ENCODE data around the gene ANK3.

The ANK3 gene

GRCh38 chr10:59991661-59992060 lies 398.0 kb downstream of the ANK3 start:
- H3K27ac ChIP-seq (ENCODE audit: extremely low read depth, low read depth, low read length), result no peak overlapping the region
- H3K4me3 ChIP-seq (ENCODE audit: low read depth, low read length), result peak overlapping the region; percentile 3; the same call in 1 of the 2 replicates
- H3K4me1 ChIP-seq (ENCODE audit: control insufficient read depth, insufficient read depth, low read length), result no peaks in the 10 kb centered on the region; the same call in 1 of the 2 replicates
- no peaks in the 10 kb centered on the region for H3K9me3 ChIP-seq (ENCODE audit: control insufficient read depth, insufficient read depth, low read depth, low read length)
- H3K36me3 ChIP-seq (ENCODE audit: control insufficient read depth in 2 of 2, insufficient read depth in 1 of 2, low read length in 2 of 2), result no peaks in the 10 kb centered on the region
- TF ChIP-seq PRDM10 (tag by site-specific recombination; IDR thresholded peaks at IDR 0.05) (0 out of 2 replicates have a peak, but pooled peaks have one; percentile 11), ZNF362 (tag by site-specific recombination; IDR thresholded peaks at IDR 0.05) (no peak)
- POLR2A ChIA-PET, result no interaction called here
- CTCF ChIA-PET, result no interaction called here

GRCh38 chr10:59991117-59991516 lies 398.6 kb downstream of the ANK3 start:
- ChIA-PET POLR2A (no interaction called here), CTCF (interaction anchor here (0.6 to 0.7 kb wide), 2 partner anchors 505 to 1436 kb away, joined by 3 read pairs; no protein-coding TSS in a partner anchor)
- H3K4me3 ChIP-seq (ENCODE audit: low read depth, low read length), result no peak overlapping the region

GRCh38 chr10:59985639-59986038 lies 404.0 kb downstream of the ANK3 start:
- H3K4me3 ChIP-seq (ENCODE audit: low read depth, low read length), result no peak overlapping the region
- TF ChIP-seq ZNF701 (tag by site-specific recombination; IDR thresholded peaks at IDR 0.05), result no peak
- no peak overlapping the region for H3K27ac ChIP-seq (ENCODE audit: extremely low read depth, low read depth, low read length)
- H3K4me1 ChIP-seq (ENCODE audit: control insufficient read depth, insufficient read depth, low read length), result no peaks in the 10 kb centered on the region
- no peaks in the 10 kb centered on the region for H3K36me3 ChIP-seq (ENCODE audit: control insufficient read depth in 2 of 2, insufficient read depth in 1 of 2, low read length in 2 of 2)
- no peaks in the 10 kb centered on the region for H3K9me3 ChIP-seq (ENCODE audit: control insufficient read depth, insufficient read depth, low read depth, low read length)
- POLR2A ChIA-PET, result no interaction called here
- CTCF ChIA-PET, result interaction anchor here (0.7 kb wide), 1 partner anchor 1572 kb away, joined by 4 read pairs; no protein-coding TSS in a partner anchor

More at GRCh38 chr10:59991117-59991516, 398.6 kb downstream of the ANK3 start:
- TF ChIP-seq SALL2 (tag by site-specific recombination; IDR thresholded peaks at IDR 0.05; ENCODE audit: borderline replicate concordance) (no peak), ZNF530 (tag by site-specific recombination; IDR thresholded peaks at IDR 0.05; ENCODE audit: low read depth) (no peak), ZNF362 (tag by site-specific recombination; IDR thresholded peaks at IDR 0.05) (no peak), ZSCAN30 (tag by site-specific recombination; IDR thresholded peaks at IDR 0.05) (no peak), KLF10 (tag by site-specific recombination; IDR thresholded peaks at IDR 0.05) (no peak), ZEB2 (tag by site-specific recombination; IDR thresholded peaks at IDR 0.05) (no peak), ZNF394 (tag by site-specific recombination; IDR thresholded peaks at IDR 0.05; ENCODE audit: borderline replicate concordance) (no peak), SP3 (tag by site-specific recombination; IDR thresholded peaks at IDR 0.05) (no peak), ZNF747 (tag by site-specific recombination; IDR thresholded peaks at IDR 0.05) (no peak), ZNF776 (tag by site-specific recombination; IDR thresholded peaks at IDR 0.05; ENCODE audit: borderline replicate concordance) (no peak), TRIM28 (IDR thresholded peaks at IDR 0.05; ENCODE audit: borderline replicate concordance, low read length) (no peak), ZBTB48 (tag by site-specific recombination; IDR thresholded peaks at IDR 0.05) (no peak), ZNF280C (tag by site-specific recombination; IDR thresholded peaks at IDR 0.05) (no peak)
- Histone ChIP-seq H3K27ac (ENCODE audit: extremely low read depth, low read depth, low read length) (no peak overlapping the region), H3K36me3 (ENCODE audit: control insufficient read depth in 2 of 2, insufficient read depth in 1 of 2, low read length in 2 of 2) (no peaks in the 10 kb centered on the region), H3K9me3 (ENCODE audit: control insufficient read depth, insufficient read depth, low read depth, low read length) (no peaks in the 10 kb centered on the region), H3K4me1 (ENCODE audit: control insufficient read depth, insufficient read depth, low read length) (no peaks in the 10 kb centered on the region; the same call in 1 of the 2 replicates)
